Tibial nerve (tissue), 3 donors: Measurements from ENCODE around the gene CYP2C8.

Source experiments
- CTCF ChIP-seq, 5 experiments: fragments of 200-600 bp in 3 of 5; fragments of 450-650 bp in 2 of 5; sonication (generic) in 3 of 5; IDR thresholded peaks; one replicate each; pipeline ENCODE4 v1.5.1; 2016 to 2019; ENCODE audit warnings: antibody characterized with exemption in 5 of 5, mild to moderate bottlenecking in 3 of 5, moderate library complexity in 2 of 5
- POLR2A ChIP-seq, 2 donors: fragments of 450-650 bp; IDR thresholded peaks; one replicate each; pipeline ENCODE4 v1.6.1; 2017; ENCODE audit warnings: antibody characterized with exemption in 2 of 2, mild to moderate bottlenecking in 2 of 2, moderate library complexity in 2 of 2

GRCh38 chr10:95097805-95098204 lies 28.5 kb upstream of the CYP2C8 start:
- TF ChIP-seq POLR2A (IDR thresholded peaks at IDR 0.05), result no peak
- TF ChIP-seq CTCF (IDR thresholded peaks at IDR 0.05), result no peak
